ENCODE data around the gene PSD2. TPM values are rescaled to one million over a fixed set of nuclear protein-coding genes. Genes with fewer than 3 reads are reported as not detected.

PSD2 gene
- total RNA-seq, 1 experiment from 2014 or later: 0.22 TPM

DNA sequence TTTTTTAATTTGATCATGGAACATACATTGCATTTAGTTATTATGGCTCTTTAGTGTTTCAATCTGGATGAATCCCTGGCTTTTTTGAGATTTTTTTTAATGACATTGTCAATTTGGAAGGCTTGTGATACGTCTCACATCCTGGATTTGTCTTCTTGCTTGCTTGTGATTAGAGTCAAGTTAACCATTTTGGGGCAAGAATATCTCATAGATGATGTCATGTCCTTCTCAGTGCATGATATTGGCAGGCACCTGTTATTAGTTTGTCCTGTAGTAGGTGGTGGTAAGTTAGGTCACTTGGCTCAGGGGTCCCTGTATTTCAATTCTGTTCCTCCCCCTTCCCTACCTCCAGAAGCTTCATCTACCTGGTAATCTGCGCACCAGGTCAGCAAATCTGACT is 3.3 kb downstream of the PSD2 start:
- H3K9me3 ChIP-seq (ENCODE audit: control insufficient read depth, low read depth, low read length): no peaks in the 10 kb centered on the region
- TF ChIP-seq, protein P1, sequence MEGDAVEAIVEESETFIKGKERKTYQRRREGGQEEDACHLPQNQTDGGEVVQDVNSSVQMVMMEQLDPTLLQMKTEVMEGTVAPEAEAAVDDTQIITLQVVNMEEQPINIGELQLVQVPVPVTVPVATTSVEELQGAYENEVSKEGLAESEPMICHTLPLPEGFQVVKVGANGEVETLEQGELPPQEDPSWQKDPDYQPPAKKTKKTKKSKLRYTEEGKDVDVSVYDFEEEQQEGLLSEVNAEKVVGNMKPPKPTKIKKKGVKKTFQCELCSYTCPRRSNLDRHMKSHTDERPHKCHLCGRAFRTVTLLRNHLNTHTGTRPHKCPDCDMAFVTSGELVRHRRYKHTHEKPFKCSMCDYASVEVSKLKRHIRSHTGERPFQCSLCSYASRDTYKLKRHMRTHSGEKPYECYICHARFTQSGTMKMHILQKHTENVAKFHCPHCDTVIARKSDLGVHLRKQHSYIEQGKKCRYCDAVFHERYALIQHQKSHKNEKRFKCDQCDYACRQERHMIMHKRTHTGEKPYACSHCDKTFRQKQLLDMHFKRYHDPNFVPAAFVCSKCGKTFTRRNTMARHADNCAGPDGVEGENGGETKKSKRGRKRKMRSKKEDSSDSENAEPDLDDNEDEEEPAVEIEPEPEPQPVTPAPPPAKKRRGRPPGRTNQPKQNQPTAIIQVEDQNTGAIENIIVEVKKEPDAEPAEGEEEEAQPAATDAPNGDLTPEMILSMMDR (conservative IDR thresholded peaks at IDR 0.05): no peak
- peaks cover 4 to 6% of the 10 kb centered on the region in 2 experiments; a peak in 3 of 4 replicates for H3K4me1 Mint-ChIP-seq
- H3K36me3 Mint-ChIP-seq (ENCODE audit: insufficient read depth in 1 of 3, low read depth in 3 of 3): no peaks in the 10 kb centered on the region; a peak in 1 of 7 replicates
- no peak overlapping the region for H4K8ac ChIP-seq (replicated peaks; ENCODE audit: insufficient read length, low read depth, low read length)
- no peak overlapping the region for H2BK15ac ChIP-seq (ENCODE audit: low read depth, low read length)
- H3K4me3 Mint-ChIP-seq: no peak overlapping the region
- no peak overlapping the region for H3K18ac ChIP-seq (ENCODE audit: insufficient read length, low read depth, low read length)
- H3K9me3 Mint-ChIP-seq: no peaks in the 10 kb centered on the region; a peak in 2 of 5 replicates
- no peak overlapping the region for H3K23ac ChIP-seq (ENCODE audit: insufficient read length, low read depth, low read length)
- H2AK5ac ChIP-seq (ENCODE audit: insufficient read length, low read length): no peak overlapping the region
- H3K79me1 ChIP-seq (ENCODE audit: insufficient read depth, low read depth, low read length, poor library complexity, severe bottlenecking): no peaks in the 10 kb centered on the region
- H2AFZ ChIP-seq (ENCODE audit: low read length): no peak overlapping the region
- H3K4ac ChIP-seq (ENCODE audit: low read depth, low read length): no peak overlapping the region
- H2BK12ac ChIP-seq (ENCODE audit: insufficient read length, low read depth, low read length): no peak overlapping the region
- H3K14ac ChIP-seq (ENCODE audit: insufficient read depth, low read length): no peak overlapping the region
- peaks cover 34% of the 10 kb centered on the region for H3K27me3 ChIP-seq (ENCODE audit: insufficient read depth, low read length)
- H3K23me2 ChIP-seq (ENCODE audit: insufficient read length, low read depth, low read length, poor library complexity, severe bottlenecking): peaks cover 5% of the 10 kb centered on the region
- no peak overlapping the region for H3K27ac ChIP-seq (ENCODE audit: insufficient read length, low read depth, low read length)
- H3K9ac ChIP-seq (ENCODE audit: extremely low read depth, insufficient read length, low read length): no peak overlapping the region
- peaks cover 93% of the 10 kb centered on the region for H3K27me3 Mint-ChIP-seq (ENCODE audit: low read depth)
- H3K4me2 ChIP-seq (ENCODE audit: insufficient read depth, insufficient read length, low read length): no peak overlapping the region
- H4K91ac ChIP-seq (ENCODE audit: insufficient read length, low read depth, low read length): no peak overlapping the region
- no peak overlapping the region for H2BK20ac ChIP-seq (ENCODE audit: low read depth, low read length, poor library complexity, severe bottlenecking)
- no peak for DNase-seq
- no peak overlapping the region for H2BK120ac ChIP-seq (ENCODE audit: low read depth, low read length, poor library complexity, severe bottlenecking)
- no peak overlapping the region for H3K27ac Mint-ChIP-seq
- H4K20me1 ChIP-seq (ENCODE audit: control insufficient read depth, insufficient read depth, insufficient read length): no peaks in the 10 kb centered on the region
- H2BK5ac ChIP-seq (ENCODE audit: insufficient read length, low read length): no peak overlapping the region
- H4K5ac ChIP-seq (ENCODE audit: insufficient read length, low read depth, low read length): no peak overlapping the region
- no CpG with 5 or more reads among the region's 2 CpGs for WGBS (ENCODE audit: extremely low coverage, insufficient read length, low lambda C conversion rate)
- H3T11ph ChIP-seq (ENCODE audit: low read length): no peak overlapping the region
- H3K79me2 ChIP-seq (ENCODE audit: insufficient read depth, low read length): no peaks in the 10 kb centered on the region
- no peak overlapping the region for H3K56ac ChIP-seq (ENCODE audit: insufficient read length, low read depth, low read length)
- no peaks in the 10 kb centered on the region for H3K4me1 ChIP-seq (ENCODE audit: insufficient read depth, low read length)

All from H9 (cell line).